SK-N-MC (cell line): Measurements from ENCODE around the gene SLC16A3.

Experiments used
- EZH2 ChIP-seq: fragments of 200-600 bp; sonication (generic); IDR thresholded peaks from one replicate; pipeline ENCODE4 v1.6.1; 2017; ENCODE audit warnings: antibody characterized with exemption
- FOXP2 ChIP-seq: optimal IDR thresholded peaks from 2 replicates; pipeline ENCODE3; 2011; ENCODE audit warnings: mild to moderate bottlenecking, moderate library complexity; ENCODE audit not compliant: insufficient read depth; ENCODE audit errors: extremely low read length, control extremely low read depth
- POLR2AphosphoS5 ChIP-seq: IDR thresholded peaks from 2 replicates; pipeline ENCODE4 v1.6.1; 2012; ENCODE audit warnings: mild to moderate bottlenecking, low read depth, low read length, borderline replicate concordance

DNA sequence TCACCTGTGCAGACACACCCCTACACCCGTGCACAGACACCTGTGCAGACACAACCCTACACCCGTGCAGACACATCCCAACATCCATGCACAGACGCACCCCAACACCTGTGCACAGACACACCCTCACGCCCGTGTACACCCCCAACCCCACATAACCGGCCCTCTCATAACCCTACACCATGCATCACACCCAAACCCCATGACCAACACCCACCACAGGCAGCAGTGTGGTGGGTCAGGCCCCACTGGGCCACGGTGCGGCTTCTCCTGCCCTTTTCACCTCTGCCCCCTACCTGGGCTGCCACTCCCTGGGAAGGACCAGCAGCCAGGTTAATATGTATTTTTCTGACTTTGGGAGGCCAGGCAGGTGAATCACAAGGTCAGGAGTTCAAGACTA lies 4.2 kb upstream of the SLC16A3 start:
- TF ChIP-seq EZH2 (no peak), POLR2AphosphoS5 (no peak), FOXP2 (no peak)
